DND-41 (cell line): ENCODE data around the gene SLC38A3.

Source experiments
- EZH2 ChIP-seq: IDR thresholded peaks from 3 replicates; pipeline ENCODE4 v1.6.1; 2012; ENCODE audit warnings: borderline replicate concordance, low read depth, mild to moderate bottlenecking, moderate library complexity, low read length, inconsistent platforms; ENCODE audit not compliant: severe bottlenecking
- TF ChIP-seq, protein P1 (sequence below): IDR thresholded peaks from 2 replicates; pipeline ENCODE4 v1.5.1; 2012; ENCODE audit warnings: borderline replicate concordance, low read length, moderate library complexity, mild to moderate bottlenecking; ENCODE audit not compliant: poor library complexity, severe bottlenecking; ENCODE audit errors: extremely low read depth

DNA sequence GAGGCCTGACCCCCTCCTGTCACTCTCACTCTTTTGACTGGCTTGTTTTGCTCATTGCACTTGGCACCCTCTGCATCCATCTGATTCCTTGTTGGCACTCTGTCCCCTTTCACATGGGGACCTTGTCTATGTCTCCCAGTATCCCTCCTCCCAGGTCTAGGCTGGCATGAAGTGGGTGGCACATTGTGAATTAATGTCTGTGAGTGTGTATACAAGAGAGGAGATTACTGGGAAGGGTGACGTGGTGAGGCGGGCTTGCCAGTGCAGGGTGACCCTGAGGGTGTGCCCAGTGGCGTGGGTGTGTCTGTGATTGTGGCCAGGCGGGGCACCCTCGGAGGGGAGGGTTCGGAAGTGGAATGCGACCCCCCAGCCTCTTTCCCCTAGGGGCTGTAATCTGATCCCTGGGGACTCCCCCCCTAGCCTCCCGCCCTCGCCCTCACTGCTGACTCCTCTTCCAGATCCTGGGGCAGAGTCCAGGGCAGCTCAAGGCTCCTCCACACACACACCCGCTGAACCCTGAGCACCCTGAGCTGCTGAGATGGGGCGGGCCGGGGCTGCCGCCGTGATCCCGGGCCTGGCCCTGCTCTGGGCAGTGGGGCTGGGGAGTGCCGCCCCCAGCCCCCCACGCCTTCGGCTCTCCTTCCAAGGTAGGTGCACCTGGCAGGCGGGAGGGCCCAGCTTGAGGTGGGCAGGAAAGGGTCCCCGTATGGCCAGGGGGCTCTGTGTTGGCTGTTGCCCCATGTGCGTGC lies 63.8 kb downstream of the SLC38A3 start, which contains the start of gene SEMA3B:
- TF ChIP-seq, protein P1, sequence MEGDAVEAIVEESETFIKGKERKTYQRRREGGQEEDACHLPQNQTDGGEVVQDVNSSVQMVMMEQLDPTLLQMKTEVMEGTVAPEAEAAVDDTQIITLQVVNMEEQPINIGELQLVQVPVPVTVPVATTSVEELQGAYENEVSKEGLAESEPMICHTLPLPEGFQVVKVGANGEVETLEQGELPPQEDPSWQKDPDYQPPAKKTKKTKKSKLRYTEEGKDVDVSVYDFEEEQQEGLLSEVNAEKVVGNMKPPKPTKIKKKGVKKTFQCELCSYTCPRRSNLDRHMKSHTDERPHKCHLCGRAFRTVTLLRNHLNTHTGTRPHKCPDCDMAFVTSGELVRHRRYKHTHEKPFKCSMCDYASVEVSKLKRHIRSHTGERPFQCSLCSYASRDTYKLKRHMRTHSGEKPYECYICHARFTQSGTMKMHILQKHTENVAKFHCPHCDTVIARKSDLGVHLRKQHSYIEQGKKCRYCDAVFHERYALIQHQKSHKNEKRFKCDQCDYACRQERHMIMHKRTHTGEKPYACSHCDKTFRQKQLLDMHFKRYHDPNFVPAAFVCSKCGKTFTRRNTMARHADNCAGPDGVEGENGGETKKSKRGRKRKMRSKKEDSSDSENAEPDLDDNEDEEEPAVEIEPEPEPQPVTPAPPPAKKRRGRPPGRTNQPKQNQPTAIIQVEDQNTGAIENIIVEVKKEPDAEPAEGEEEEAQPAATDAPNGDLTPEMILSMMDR = no peak
- no peak for TF ChIP-seq EZH2
